ENCODE data around the gene PKDREJ.
"Not testable (repeated sequence)": the region's sequence is repeated elsewhere in the genome, so short reads cannot be mapped to it uniquely, and the experiment has no call there.

Gene PKDREJ

GRCh38 chr22:46263216-46263590 lies at the start of gene PKDREJ:
Gene PKDREJ, minus strand, starts transcription at chr22:46263343. Its CDS starts 21 bp downstream, at chr22:46263322.
- no peak for DNase-seq

- not testable (repeated sequence) for DNase-seq
Measured at GRCh38 chr22:46312848-46313247, 49.7 kb upstream of the PKDREJ start.

GRCh38 chr22:46312056-46312455 lies 48.9 kb upstream of the PKDREJ start:
- no peak for DNase-seq

DNA sequence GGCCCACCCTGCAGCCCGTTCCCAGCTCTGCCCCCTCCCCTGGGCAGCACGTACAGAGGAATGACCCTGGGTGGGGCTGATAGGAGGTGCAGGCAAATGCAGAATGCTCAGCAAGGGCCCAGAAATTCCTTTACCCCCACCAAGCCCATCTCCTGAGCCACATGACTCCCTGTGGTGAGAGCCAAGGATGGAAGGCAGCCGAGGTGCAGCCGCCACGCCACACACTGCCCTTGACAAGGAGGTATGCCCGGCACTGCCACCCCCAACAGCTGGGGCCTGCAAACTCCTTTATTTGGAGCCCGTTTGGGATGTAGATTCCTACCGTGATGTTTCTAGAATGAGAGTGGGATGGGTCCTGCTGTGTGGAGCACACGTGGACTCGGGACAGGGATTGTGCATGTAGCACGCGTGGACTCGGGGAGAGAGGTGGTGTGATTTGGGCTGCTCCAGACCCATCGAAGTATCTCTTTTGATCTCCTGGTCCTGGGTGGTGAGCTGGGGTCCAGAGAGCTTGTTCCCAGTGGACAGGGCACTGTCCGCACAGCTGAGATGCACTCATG lies 46.5 kb upstream of the PKDREJ start:
- no peak for DNase-seq

DNA sequence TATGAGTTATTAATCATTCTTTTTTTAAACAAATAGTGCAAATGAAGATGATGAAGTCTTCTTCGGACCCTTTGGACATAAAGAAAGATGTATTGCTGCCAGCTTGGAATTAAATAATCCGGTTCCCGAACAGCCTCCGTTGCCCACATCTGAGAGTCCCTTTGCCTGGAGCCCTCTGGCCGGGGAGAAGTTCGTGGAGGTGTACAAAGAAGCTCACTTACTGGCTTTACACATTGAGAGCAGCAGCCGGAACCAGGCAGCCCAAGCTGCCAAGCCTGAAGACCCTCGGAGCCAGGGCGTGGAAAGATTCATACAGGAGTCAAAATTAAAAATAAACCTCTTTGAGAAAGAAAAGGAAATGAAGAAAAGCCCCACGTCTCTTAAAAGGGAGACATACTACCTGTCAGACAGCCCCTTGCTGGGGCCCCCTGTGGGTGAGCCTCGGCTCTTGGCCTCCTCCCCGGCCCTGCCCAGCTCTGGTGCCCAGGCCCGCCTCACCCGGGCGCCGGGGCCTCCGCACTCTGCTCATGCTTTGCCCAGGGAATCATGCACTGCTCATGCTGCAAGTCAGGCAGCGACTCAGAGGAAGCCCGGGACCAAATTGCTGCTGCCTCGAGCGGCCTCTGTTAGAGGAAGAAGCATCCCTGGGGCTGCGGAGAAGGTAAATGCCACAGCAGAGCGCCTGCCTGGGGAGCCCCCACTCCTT lies 45.3 kb upstream of the PKDREJ start:
- no peak for DNase-seq

DNA sequence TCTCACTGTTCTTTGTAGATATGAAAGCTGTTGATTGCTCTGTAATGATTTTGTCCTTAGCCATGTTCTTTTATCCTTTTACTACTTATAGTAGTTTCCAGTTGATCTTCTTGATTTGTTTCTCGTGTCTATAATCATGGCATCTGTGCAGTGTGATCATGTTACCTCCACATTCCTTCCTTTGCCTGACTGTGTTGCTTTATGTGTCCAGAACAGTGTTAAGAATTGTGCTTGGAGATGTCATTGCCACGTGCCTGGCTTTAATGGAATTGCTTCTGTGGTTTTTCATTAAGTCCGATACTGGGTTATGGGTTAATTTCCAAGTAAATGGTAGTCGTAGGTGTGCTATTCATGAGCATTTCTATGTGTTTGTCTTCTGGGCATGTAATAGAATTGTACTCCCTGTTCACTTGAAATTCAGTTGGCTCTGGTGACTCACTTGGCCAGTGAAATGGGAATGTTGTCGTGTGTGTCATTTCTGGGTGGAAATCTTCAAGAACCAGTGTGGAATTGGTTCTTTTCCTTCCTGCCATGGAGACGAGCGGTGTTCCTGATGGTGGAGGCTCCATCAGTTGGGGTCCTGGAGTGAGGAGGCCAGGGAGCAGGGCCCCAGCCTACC lies 40.3 kb upstream of the PKDREJ start:
- DNase-seq = no peak

GRCh38 chr22:46300491-46300890 lies 37.3 kb upstream of the PKDREJ start:
- DNase-seq = no peak

- no peak for DNase-seq
Measured at GRCh38 chr22:46299101-46299500, 36.0 kb upstream of the PKDREJ start.

DNA sequence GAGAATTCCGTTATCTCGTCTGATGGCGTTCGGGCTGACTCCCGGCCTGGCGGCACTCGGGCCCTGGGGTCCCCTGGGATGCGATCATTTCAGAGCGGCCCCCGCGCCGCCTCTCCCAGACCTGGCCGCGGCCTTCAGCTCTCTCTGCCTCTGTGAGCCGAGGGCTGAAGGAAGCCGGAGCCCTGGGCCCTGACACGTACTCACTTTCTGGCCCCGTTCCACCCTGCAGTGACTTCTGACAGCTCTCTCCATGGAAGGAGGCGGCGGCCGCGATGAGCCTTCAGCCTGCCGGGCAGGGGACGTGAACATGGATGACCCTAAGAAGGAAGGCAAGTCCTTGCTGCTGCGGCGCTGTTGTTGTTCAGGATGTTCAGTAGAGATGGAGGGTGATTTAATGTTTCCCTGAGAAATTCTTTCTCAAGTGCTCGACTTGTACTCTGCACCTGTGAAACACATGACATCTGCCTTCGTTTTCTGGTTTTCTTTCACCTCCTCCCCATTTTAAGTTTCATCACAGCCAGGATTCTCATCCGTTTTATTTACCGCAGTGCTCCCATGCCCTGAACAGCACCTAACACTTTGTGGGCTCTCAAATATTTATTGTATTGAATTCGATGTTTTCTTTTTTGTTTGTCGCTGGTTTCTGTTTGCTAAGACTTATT lies 34.1 kb upstream of the PKDREJ start:
- no peak for DNase-seq

GRCh38 chr22:46296257-46297150 lies 33.4 kb upstream of the PKDREJ start, which contains the start of gene GTSE1:
Gene GTSE1, plus strand, starts transcription at chr22:46296870. Its CDS starts 531 bp downstream, at chr22:46297401.
- peak; percentile 87 for DNase-seq

- no peak for DNase-seq
Measured at GRCh38 chr22:46295277-46295971, 32.3 kb upstream of the PKDREJ start.

DNA sequence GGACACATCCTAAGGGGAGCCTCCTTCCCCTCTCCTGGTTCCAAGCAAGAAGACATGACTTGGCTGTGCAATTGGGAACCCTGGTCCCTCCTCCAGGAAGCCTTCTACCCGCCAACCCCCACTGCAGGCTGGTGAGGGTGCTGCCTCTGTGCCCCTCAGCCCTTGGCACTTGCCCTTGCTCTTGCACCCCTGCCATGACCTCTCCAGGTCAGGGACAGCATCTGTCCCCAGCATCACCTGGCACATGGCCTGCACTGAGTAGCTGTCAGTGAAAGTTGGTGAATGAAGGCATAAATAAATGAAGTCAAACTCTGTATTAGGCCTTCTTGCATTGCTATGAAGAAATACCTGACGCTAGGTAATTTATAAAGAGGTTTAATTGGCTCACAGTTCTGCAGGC lies 31.6 kb upstream of the PKDREJ start:
- DNase-seq = no peak

- peak; percentile 51 for DNase-seq
Measured at GRCh38 chr22:46293577-46294260, 30.6 kb upstream of the PKDREJ start.

- no peak for DNase-seq
Measured at GRCh38 chr22:46292732-46293131, 29.6 kb upstream of the PKDREJ start.

- DNase-seq = no peak
Measured at GRCh38 chr22:46292173-46292572, 29.0 kb upstream of the PKDREJ start.

DNA sequence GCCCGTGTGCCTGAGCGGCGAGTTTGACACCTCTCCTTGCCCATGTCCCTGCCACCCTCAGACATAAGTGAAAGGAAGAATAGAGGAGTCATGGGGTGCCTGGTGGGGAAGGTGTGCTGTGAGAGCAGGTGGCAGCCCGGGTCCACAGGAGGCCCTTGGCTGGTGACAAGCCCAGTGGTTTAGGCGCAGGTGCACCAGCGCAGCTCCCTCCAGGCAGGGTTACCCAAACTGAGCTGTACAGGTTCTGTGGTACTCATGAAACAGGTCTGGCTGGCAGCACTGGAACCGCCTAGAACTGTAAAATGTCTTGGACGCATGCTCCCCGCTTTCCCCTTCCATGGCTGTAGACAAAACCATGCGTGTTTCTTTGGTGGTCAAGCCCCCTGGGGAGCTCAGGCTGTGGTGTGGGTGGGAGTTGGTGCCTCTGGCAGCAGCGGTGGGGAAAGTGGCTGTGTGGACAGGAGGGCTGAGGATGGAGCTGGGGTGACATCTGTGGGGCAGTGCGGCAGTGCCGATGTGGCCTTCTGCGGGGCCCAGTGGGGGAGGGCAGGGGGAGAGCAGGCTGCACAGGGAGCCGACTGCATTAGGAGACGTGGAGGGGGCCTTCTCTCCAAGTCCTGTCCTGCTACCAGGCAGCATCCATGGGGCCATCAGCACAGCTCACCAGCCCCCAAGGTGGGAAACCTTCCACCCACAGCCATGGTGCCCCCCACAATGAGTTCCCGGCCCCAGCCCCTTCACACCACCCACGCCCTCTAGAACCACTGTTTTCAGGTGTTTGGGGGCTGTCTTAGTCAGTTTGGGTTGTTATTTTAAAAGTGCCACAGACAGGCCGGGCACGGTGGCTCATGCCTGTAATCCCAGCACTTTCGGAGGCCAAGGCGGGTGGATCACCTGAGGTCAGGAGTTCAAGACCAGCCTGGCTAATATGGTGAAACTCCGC lies 28.0 kb upstream of the PKDREJ start:
- DNase-seq = no peak

DNA sequence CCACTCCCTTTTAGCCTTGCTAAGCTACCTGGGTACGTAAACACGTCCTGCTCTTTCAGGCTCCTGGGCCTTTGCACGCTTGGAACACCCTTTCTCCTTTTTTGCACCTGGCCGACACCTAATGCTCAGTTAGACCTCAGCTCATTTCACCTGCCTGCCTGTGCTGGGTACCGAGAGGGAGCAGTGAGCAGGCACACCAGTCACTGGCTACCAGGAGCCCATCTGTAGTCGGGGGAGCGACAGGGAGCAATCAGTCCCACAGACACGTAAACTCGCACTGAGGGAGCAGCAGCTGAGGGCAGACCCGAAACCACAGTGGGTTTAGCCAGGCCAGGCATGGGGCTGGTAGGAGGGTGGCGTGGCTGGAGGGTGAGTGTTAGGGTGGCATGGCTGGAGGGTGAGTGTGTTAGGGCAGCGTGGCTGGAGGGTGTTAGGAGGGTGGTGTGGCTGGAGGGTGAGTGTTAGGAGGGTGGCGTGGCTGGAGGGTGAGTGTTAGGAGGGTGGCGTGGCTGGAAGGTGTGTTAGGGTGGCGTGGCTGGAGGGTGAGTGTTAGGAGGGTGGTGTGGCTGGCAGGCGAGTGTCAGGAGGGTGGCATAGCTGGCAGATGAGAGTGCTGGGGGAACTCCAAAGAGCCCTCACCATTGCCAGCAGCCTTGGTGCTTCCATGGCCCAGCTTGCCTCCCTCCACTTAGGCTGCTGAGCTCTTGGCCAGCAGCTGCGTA lies 27.1 kb upstream of the PKDREJ start:
- no peak for DNase-seq

GRCh38 chr22:46289244-46289891 lies 26.2 kb upstream of the PKDREJ start:
- DNase-seq = no peak

DNA sequence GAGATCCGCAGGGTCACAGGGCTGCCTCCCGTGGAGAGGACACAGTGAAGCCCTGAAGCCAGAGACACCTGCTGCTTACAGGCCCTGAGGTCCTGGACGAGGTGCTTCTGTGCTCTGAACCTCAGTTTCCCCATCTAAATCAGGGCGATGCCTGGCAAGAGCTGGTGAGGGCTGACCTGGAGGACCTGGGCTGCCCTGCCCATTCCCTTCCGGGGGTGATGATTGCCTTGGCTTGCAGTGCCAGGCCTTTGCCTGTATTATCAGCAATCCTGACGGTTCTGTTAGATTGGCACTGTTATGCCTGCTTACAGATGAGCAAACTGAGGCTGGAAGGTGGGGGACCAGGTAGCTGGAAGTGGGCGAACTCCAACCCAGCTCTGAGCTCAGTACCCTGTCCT lies 25.7 kb upstream of the PKDREJ start:
- DNase-seq = no peak

Measured in amniotic stem cell (primary cell).